ENCODE measurements around the gene CCNG2. TPM values are rescaled to one million over a fixed set of nuclear protein-coding genes. Genes with fewer than 3 reads are reported as not detected.

The CCNG2 gene
- total and polyA plus RNA-seq, 9 of the 15 experiments (the other 6 are each of a cell fraction or from before 2014, with no cell fraction given), result 0.49 to 6.6 (median 2.9) TPM

GRCh38 chr4:77157859-77158486 is 966 bp downstream of the CCNG2 start (continued):
- TF ChIP-seq GTF2E2 (tag; IDR thresholded peaks at IDR 0.05) (no peak), ZNF197 (CRISPR knock-in tag; IDR thresholded peaks at IDR 0.05; ENCODE audit: low read depth) (no peak), THRA (IDR thresholded peaks at IDR 0.05) (no peak), SP1 (CRISPR knock-in tag; IDR thresholded peaks at IDR 0.05) (peak; percentile 47; the same call in 1 of the 2 replicates), ZNF41 (CRISPR knock-in tag; conservative IDR thresholded peaks at IDR 0.05) (peak; percentile 36; the same call in 1 of the 2 replicates), ARID3B (CRISPR knock-in tag; IDR thresholded peaks at IDR 0.05; ENCODE audit: borderline replicate concordance) (no peak), KAT2B (IDR thresholded peaks at IDR 0.05; ENCODE audit: low read depth, low read length) (peak; percentile 74), RAD51 (IDR thresholded peaks at IDR 0.05; ENCODE audit: borderline replicate concordance, low read depth) (no peak), ZFP36 (IDR thresholded peaks at IDR 0.05; ENCODE audit: low read depth, low read length, partially characterized antibody) (no peak), BRD9 (IDR thresholded peaks at IDR 0.05; ENCODE audit: low read depth, partially characterized antibody) (no peak), TBL1XR1 (IDR thresholded peaks at IDR 0.05; ENCODE audit: low read length in 2 of 2) (no peak), ARID2 (IDR thresholded peaks at IDR 0.05) (no peak), SREBF2 (CRISPR knock-in tag; IDR thresholded peaks at IDR 0.05) (no peak), ZEB2 (IDR thresholded peaks at IDR 0.05) (no peak), ZNF639 (CRISPR knock-in tag; conservative IDR thresholded peaks at IDR 0.05 in 1 of 2, IDR thresholded peaks at IDR 0.05 in 1 of 2) (no peak), GATA2 (CRISPR knock-in tag; IDR thresholded peaks at IDR 0.05) (no peak), ARNT (IDR thresholded peaks at IDR 0.05) (no peak), CHD1 (IDR thresholded peaks at IDR 0.05; ENCODE audit: low read length) (no peak), CBFB (CRISPR knock-in tag; IDR thresholded peaks at IDR 0.05) (no peak), MTA3 (IDR thresholded peaks at IDR 0.05; ENCODE audit: borderline replicate concordance) (no peak)
